Left kidney (tissue), 2 donors: ENCODE measurements around the gene XDH. TPM values are rescaled to one million over a fixed set of nuclear protein-coding genes. Genes with fewer than 3 reads are reported as not detected.

Experiments
- DNase-seq: peaks from one replicate; pipeline ENCODE4 v3.0.0-alpha.2; 2013
- polyA plus RNA-seq: library from polyadenylated mRNA; unstranded; fragments of 120-200 nt; gene quantifications from one replicate; pipeline ENCODE4 v1.2.1, GENCODE V29; 2013; ENCODE audit not compliant: insufficient read length

Gene XDH
- polyA plus RNA-seq, 1 donor: 0.50 TPM

DNA sequence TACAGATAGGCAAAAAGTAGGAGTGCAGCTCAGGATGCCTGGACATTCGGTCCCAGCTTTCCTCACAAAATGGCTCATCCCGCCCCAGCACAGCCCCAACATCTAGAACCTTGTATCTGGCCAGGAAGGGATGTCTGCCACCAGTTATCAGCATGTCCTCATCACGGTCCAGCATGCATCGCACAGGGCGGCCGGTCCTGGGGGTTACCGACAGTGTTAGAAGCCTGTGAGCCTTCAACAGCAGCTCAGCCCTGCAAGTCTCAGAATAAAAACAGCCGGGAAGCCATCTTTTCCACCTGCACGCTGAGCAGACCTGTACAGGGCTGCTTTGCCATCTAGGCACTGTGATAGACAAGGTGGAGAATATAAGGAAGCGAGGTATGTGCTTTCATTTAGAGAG lies 49.2 kb downstream of the XDH start:
- DNase-seq: no peak

DNA sequence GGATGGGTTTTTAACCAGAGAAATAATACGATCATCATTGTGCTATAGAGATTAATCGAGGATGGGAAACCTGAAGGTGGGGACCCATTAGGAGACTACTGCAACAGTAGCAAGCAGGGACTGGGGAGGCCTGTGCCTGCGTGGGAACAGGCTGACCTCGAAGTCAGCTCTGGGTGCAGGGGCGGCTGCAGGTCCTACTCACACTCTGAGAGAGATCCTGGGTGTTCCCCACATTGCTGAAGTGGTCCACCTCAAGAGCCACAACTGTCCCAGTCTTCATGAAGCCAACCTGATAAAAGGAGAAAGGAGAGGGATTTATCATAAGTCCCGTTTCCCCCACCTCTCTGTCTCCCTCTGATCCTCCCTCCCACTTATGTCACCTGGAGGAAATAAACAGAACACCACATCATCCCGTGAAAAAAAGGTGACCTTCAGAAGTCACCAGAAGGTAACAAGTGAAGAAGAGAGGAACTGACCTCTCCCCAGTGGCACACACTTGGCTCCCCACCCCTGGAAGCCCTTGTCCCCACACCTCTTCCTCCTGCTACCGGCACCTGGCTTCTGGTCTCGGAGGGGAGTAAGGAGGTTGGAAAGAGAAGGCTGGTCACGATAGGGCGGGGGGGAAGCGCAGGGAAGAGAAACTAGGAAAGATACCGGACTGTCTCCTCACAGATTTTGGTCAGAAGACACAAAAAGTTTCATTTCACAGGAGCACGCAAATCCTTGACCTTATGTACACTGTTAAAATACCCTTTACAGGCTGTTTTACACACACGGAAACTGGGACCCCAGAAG lies 50.4 kb downstream of the XDH start:
- no peak for DNase-seq

DNA sequence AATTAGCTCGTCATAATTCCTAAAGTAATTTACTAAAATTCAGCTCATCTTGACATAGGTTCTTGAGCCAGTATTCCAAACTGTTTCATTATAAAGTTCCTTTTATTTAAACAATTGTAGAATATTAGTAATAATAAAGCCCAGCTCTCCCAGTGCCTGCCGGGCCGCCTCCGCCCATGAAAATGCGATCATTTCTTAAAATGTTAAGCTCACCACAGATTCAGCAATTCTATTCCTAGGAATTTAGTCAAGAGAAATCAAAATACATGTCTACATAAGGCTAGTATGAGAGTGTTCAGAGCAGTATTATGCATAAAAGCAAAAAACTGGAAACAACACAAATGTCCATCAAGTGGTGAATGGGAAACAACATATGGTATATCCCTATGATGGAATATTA lies 52.0 kb downstream of the XDH start:
- DNase-seq: no peak

DNA sequence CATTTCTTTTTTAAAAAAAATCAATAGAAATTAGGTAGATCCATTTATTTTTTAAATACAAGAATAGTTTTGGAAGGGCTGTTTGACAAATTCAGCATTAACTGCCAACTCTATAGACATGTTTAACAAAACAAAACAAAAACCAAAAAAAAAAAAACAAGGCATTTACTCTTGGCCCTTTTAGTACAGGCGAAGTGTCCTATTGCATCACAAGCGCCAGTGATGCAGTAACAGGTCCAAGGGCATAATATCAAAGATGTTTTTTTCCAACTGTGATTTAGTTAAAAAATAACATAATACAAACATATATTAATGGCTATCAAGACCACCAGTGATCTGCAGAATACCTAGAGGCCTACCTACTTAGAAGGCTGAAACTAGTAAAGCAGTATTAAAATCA lies 55.3 kb downstream of the XDH start:
- no peak for DNase-seq

DNA sequence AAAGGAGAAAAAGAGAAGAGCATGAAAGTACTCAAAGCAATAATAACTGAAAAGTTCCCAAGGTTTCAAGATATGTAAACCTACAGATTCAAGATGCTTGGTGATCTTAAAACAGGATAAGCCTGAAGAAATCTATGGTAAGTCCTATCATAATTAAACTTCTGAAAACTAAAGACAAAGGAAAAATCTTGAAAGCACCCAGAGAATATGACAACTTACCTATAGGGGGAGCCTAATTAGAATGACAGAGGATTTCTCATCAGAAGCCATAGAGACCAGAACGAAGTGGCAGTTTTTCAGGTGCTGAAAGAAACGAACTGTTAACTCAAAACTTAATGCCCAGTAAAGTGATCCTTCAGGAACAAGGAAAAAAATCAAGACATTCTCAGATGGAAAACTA lies 59.7 kb downstream of the XDH start:
- no peak for DNase-seq

DNA sequence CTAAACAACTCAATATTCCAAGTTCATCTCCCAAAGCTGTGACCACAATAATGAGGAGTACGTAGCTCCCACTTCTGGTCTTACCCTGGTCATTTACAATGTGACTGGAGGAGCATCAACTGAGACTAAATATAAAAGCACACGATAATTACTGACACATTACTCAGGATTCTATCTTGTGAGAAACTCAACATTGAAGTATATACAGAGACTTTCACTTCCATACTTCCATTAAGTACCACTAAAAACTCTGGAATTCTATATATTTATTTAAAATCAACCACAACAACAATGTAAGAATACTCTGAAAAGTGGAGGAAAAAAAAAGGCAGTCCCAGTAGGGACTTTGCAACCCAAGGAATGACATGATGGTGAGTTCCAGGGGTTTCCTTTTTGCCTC lies 61.4 kb downstream of the XDH start:
- no peak for DNase-seq

DNA sequence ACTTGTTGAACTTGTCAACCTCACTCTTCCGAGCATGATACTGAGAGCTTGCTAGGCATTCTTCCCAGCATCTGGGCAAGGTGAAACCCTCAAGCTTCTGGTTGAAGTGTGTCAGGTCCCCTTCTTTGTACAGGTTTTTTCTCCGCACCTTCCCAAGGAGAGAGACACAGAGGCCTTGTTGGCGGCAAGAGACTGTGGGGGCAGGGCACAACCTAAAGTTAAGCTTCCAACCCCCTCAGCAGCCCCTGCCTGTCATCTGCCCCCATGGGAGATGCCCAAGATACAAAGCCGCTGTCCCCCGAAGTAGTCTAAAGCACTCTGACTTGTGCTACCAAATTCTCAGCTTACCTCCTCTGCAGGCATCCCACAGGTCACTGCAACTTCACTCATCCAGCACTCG lies 64.9 kb downstream of the XDH start:
- no peak for DNase-seq

DNA sequence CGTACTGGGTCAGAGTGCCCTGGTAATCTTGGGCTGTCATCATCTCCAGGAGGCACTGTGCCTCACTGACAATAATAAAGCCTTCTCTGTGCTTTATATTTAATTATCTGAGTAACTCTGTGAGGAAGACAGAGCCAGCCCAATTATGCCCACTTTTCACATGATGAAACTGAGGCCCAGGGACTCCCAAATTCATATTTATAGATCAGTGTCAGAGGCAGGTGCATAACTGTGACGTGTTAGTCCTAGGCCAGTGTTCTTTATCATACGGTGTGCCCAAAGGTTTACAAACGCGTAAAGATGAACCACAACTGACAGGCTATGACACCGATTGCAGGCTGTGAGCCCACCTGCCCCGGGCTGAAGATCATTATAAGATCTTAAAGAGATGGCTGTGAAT lies 65.4 kb downstream of the XDH start:
- DNase-seq: no peak

DNA sequence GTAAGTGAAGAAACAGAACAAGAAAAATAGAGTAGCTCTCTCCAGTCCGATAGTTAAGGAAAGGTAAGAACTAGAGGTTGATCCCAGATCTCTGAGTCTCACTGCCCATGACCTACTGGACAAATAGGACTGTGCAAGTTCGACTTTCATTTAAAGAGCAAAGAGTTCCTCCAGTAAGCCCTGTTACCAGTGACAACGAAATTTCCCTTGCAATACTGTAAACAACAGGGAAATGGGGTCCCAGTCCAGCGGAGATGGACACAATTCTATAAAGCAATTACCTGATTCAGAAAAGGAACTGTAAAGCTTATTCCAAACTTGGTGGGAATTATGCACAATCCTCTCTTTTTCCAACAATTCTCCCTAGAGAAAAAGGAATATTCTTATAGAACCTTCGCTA lies 65.9 kb downstream of the XDH start:
- DNase-seq: no peak

DNA sequence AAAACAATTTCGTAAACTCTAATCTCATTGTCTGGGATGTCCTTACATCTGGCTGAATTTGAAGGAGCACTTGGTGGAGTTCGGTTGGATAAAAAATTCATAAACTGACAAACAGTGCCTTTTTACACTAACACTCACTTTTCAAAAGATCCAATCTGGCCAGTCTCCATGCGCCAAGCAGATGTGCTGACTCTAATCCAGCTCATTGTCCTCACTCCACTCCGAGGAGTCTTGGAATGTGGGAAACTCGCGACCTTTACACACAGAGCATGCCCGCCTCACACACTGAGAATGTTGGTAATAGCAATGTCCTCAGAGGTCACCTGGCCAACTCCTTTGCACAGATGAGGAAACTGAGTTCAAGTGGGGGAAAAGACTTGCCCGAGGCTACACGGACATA lies 66.8 kb downstream of the XDH start:
- DNase-seq: no peak

DNA sequence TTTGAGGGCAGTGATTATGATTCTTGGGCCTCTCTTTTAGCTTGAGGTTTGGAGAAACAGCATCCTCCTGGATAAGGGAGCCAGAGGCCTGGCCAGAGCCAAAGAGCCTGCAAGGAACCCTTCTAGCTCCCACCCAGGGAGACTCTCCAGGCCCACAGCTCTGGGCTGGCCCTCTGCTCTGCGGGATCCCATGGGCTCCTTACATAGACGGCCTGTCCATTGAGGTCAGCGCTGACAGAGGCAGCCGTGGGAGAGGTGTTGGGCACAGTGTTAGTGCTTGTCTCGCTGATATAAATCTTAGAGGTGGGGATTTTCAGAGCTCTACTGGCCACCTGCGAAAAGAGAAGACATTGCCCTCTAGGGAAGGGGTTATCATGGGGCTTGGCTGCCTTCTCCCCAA lies 67.2 kb downstream of the XDH start:
- no peak for DNase-seq

DNA sequence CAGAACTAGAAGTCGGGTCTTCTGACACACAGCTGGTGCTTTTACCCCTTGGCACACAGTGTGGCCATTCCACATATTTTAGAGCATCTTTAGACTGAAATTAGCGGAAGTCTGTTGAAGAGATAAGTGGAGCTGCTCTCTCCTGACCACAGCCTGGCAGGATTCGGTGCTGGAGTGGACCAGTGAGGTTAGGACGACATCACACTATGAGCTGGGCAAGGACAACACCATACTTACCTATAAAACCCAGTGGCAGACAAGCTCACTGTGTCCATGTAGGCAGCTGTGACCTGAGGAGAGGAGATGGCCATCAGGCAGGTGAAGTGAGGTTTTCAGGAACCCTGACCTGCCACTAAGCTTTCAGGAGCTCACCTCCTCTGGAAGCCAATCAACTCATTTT lies 70.1 kb downstream of the XDH start:
- DNase-seq: no peak

DNA sequence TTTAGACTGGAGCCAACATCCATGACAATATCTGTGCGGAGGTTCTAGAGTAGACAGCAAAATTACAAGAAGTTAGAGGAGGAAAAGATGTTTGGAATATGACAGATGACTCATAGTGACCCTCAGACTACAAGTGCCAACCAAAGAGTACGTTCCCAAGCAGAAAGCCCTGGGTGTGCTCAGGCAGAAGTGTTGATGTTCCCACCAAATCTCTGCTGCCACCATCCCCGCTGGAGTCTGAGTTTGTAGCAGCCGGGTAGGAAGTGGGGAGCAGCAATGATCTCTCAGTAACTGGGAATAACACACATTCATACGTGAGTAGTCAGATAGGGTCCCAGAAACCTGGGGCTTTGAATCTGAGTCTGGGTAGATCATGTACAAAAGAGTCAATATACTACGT lies 73.2 kb downstream of the XDH start:
- DNase-seq: no peak

DNA sequence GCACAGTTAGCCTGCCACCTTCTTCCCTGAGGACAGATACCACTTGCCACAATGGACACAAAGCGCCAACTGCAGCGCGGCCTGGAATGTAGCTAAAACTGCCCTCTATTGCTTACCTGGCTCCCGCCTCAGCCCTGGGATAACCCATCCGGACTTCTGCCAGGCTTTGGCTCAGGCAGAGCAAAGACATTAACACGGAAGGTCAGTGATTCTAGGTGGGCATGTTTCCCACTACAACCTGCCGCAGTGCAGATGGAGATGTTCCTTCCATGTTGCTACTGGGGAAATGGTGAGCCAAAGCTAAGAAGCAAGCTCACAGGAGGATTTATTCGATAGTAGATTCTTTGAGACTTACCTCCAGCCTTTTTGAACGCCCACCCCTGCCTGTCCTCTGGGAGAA lies 74.8 kb downstream of the XDH start:
- DNase-seq: no peak

DNA sequence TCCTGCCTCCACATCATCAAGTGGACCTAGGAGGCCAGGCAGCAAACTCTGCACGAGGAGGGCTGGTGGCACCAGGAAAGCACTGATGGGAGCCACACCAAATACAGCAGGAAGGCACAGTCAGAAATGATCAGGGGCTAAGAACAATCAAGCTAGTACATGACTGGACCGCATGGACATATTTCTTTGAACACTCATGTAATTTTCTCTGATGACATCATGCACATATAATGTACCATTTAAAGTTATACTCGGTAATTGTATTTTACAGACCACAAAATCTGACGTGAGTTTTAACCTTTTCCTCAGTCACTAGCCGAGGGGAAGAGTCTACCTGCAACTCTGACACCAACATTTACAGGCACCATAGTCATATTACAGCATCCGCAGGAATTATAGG lies 76.7 kb downstream of the XDH start:
- no peak for DNase-seq

DNA sequence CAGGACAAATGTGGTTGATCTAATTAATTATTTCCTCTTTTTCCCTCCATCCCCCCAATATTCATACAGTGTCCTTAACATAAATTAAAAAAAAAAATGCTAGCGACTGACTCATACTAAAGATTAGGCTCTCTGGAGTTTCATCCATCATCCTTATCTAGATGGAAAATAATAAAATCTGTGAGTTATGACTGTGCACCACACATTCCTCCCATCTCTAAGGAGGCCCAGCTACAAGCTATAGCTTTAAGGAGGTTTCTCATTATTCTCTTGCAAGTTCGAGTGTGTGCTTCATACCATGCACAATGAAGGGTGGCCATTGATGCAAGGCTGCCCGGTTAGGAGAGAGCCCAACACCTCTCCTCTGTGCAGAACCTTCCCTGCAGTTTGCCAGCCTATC lies 77.3 kb downstream of the XDH start:
- DNase-seq: no peak

DNA sequence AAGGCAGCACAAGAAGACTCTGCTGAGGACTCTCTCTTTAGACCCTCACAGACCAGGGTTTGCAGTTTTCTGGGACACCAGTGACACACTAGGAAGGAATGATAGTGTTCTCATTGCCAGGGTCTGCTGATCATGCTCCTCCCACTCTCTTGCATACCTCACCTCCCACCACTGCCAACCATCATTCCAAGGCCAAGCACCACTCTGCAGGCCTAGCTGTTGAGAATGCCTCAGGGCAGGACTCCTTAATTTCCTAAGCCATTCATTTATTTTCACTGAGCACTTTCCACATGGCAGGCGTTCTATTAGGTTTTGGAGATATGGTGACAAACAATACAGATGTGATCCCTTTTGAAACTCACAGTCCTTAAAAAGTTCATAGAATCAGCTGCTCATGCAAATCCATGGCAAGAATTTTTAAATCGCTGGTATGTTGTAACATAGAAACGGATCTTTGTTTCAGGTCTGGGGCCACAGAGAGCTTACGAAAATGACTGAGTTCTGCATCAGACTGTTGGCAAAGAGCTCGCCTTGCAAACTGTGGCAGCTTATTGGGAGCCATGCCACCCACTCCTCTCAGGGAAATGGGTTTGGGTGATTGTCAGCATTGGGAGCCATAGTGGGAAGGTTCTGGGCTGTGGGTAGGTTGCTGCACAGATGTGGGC lies 78.5 kb downstream of the XDH start:
- DNase-seq: no peak

DNA sequence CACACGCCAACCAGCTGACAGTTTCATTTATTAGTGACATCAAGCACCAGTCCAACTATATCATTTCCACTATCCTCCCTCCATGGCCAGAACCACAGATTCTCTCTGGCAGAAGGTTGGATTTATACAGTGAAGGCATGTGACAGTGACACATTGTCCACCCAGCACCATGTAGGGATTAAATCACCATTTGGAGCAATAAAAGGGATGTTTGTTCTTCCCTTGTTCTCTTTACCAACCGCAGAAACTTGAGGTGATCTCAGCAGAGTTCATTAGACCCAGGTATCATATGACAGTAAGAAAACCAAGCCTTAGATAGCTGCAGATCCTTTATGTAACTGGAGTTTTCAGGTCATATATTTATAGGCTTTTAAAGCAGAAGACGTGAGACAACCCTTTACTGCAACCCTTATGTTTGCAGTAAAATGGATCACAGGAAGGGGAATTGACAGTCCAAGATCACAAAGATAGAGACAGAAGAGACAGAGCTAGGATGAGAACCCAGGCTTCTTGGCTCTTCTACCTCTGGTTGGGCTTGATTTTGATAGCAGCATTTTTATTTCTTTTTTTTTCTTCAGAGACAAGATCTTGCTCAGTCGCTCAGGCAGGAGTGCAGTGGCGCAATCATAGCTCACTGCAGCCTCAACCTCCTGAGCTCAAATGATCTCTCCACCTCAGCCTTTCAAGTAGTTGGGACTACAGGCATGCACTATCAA lies 80.1 kb downstream of the XDH start:
- peak; percentile 43 for DNase-seq

DNA sequence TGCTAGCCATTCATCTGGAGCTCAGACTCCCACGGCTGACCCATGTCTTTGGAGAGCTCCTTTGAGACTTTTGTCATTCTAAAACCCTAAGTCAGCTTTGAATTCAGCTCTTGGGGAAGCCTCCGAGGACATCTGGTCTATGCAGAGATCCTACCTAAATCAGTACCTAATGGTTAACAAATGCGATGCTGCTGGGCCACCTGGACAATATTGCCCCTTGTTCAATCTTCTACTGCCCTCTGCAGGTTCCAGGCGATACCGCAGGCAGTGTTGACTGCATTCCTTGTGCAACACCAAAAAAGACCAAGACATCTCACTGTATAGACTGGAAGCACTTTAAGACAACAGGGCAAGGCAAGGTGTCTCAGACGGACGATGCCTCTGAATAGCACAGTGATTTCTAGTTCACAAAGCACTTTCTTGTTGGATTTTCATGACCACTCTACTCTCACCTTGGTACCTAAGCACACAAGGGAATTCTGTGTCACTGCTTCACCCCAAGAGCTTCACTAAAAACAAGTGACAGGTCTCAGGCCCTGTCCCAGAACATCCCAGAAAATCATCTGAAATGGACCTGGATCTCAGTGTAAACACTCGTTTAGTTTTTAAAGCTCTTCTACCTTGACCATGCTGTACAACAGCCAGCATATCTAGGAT lies 80.9 kb downstream of the XDH start:
- DNase-seq: peak; percentile 83

DNA sequence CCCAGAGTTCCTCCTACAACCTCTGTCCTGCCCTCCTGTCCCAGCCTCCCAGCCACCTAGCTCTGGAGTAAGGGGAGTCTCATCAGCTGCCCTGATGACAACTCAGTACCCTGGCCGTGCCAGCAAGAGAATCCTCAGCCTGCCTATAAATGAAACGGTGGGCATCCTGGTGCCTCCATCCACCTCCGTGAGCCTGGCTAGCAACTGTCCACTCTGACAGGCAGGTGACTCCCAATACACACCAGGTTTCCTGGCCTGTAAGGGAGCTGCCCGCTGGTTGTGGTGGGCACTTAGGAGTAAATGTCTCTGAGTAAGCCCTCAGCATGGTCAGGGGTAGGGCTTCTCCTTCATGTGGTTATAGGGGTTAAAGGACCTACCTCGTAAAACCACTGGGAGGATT lies 81.5 kb downstream of the XDH start:
- DNase-seq: no peak

DNA sequence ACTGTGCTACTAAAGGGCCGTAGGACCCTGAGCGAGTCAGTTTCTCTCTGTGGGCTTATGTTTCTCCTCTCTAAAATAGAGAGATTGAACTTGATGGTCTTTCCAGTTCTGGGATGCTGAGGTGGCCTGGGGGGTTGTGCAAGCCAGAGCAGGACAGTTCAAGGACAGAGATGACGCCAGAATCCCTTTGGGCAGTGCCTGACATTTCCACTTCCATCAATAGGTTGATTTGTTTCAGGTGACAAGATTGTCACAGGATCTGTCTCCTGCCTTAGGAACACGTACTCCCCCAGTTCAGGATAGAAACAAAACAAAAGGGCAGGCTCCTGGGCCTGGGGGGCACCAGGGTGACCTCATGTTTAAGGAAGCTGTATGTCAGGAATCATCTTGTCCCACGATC lies 82.0 kb downstream of the XDH start:
- no peak for DNase-seq

DNA sequence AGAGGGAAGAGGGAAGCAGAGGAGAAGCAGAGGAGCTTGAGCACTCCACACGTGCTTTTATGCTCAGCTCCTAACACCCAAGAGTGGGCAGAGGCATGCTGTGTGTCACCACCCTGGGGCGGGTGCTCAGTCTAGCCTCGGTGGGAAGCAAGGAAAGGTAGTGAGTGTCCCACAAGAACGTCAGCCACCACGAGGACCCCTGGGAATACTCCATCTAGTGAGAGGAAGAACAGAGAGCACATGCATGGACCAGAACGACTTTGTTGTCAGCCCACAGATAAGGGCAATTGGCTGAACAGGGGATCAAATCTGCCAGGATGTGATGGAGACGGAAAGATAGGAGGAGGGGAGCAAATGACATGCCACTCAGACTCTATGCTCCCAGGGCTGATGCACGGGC lies 83.4 kb downstream of the XDH start:
- DNase-seq: no peak

DNA sequence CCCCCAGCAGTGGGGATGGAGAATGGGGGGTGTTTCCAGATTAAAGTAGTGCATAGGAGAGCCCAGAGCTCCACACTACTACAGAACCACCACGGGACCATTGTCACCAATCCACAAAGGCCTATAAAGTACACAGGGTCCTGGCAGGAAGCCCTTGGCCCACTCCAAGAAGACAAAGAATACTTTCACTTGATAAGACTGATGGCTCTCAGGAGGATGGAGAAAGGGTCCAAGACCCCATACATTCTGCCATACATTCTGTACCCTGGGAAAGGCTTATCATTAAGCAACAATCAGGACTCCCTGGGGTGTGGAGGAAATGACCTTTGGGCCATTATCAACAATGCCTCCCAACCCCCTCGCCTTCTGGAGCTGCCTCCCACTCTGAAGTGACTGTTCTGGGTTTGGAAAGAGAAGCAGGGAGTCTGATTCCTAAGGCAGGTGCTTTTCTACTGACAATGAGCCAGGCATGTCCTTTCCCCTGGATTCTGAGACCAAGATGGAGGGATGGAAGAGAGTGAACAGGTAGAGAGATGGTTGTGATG lies 85.4 kb downstream of the XDH start:
- no peak for DNase-seq
